HS-5 (cell line): ENCODE data around the gene PMEPA1.
"Not testable (repeated sequence)": the region's sequence is repeated elsewhere in the genome, so short reads cannot be mapped to it uniquely, and the experiment has no call there.

Source experiments
- DNase-seq: peaks from one replicate; pipeline ENCODE4 v3.0.0-alpha.2; 2012; ENCODE audit warnings: low read depth

PMEPA1 gene

DNA sequence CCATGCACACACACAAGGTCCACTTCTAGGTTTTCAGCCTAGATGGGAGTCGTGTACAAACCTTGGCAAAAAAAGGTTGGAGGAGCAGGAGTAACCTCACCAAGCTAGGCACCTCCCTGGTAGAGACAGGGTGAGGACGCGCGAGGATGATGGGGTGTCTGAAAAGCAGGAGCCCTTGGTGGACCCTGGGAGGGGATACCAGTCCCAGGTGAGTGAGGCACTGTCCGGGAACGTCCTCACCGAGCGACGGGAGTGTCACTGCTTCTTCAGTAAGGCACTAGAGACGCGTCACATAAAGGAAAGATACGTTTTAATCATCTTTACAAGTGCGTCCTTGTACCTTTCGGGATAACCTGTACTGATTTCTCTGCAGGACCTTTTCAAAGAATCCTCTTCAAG, 60.2 kb downstream of the PMEPA1 start:
- DNase-seq: no peak

DNA sequence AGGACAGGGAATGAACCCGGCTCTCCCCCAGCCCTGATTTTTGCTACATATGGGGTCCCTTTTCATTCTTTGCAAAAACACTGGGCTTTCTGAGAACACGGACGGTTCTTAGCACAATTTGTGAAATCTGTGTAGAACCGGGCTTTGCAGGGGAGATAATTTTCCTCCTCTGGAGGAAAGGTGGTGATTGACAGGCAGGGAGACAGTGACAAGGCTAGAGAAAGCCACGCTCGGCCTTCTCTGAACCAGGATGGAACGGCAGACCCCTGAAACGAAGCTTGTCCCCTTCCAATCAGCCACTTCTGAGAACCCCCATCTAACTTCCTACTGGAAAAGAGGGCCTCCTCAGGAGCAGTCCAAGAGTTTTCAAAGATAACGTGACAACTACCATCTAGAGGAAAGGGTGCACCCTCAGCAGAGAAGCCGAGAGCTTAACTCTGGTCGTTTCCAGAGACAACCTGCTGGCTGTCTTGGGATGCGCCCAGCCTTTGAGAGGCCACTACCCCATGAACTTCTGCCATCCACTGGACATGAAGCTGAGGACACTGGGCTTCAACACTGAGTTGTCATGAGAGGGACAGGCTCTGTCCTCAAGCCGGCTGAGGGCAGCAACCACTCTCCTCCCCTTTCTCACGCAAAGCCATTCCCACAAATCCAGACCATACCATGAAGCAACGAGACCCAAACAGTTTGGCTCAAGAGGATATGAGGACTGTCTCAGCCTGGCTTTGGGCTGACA, 60.8 kb downstream of the PMEPA1 start:
- no peak for DNase-seq

DNA sequence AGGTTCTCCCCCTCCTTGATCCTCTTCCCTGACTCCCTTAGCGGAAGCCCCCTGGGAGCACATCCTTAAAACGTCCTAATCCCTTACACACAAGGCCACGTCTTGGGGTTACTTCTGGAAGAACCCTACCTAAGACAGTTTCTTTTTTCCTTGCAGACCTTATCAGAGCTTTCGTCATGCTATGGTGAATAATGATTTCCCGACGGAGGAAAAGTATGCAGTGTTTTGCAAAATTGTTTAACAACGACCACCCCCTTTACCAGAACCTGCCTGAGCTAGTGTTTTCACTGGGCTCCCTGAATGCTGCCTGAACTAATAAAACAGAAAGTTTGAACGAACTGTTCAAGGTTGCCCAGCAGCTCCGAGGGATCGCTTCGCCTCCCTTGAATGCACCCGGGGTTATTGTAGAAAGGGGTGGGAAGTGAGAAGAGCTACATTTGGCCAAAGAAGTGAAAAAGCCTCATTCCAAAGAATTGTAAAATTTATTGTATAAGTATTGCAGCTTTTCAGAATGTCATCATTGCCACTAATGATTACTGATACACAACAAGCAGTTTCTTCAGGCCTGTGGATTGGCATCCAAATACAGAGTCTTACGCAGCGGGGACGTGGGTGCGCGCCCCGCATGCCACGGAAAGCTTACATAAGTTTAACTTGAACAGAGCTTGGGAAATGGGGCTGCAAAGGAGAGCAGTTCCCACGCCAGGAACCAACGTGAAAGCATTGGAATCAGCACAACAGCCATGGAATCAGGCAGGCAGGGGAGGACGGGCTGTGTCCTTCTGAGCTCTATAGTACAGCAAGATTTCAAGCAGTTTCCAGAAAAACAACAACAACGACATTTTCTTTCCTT, 61.7 kb downstream of the PMEPA1 start:
- no peak for DNase-seq

DNA sequence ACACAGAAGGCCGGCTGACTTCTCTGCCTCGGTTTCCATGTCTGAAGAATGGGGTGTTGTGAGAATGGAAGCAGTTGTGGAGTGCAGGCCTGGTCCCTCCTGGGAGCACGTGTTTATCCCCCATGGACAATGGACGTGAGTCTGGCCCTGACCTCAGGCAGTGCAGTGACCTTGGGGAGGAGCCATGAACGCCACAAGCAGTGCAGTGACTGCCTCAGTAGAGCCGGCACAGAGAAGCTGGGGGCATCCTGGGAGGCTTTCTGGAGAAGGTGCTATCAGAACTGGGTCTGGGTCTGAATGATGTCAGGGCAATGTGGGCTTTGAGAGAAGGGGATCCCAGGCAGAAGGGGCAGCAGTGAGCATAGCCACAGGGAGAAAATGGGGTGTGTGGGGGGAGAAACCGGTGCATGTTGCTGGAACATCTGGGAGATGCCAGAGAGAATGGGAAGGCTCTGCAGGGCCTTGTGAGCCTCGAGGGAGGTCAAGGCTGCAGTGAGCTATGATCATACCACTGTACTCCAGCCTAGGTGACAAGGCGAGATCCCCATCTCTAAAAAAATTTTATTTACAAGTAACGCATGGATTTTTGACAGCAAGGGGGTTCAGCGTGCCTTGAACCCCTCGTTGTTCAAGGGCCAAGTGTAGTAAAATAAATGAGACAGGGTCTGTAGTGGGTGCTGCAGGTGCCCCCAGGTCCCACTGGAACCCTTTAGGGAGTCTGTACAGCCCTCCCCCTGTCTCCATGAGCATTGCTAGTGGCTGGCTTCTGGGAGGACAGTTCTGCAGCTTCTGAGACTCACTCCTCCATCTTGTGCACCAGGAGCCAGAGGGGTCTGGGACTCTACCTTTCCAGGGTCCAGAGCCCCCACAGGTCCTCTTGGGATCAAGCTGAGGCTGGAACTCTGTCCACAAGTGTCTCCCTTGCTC, 62.5 kb downstream of the PMEPA1 start:
- no peak for DNase-seq

DNA sequence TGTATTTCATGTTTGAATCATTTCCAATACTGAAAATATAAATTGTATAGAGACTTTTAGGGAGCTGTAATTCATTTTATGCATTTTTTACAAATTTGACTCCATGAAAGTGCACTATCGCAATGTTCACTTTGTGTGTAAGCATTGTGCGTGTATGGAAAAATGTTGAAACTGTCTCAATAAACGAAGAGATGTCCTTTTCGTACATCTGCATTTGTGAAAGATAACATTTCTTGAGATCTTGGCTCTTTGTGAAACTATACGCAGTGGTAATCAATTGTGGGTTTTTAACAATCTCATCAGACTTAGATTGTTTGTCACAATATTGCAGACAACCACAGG, 70.9 kb downstream of the PMEPA1 start:
- no peak for DNase-seq

DNA sequence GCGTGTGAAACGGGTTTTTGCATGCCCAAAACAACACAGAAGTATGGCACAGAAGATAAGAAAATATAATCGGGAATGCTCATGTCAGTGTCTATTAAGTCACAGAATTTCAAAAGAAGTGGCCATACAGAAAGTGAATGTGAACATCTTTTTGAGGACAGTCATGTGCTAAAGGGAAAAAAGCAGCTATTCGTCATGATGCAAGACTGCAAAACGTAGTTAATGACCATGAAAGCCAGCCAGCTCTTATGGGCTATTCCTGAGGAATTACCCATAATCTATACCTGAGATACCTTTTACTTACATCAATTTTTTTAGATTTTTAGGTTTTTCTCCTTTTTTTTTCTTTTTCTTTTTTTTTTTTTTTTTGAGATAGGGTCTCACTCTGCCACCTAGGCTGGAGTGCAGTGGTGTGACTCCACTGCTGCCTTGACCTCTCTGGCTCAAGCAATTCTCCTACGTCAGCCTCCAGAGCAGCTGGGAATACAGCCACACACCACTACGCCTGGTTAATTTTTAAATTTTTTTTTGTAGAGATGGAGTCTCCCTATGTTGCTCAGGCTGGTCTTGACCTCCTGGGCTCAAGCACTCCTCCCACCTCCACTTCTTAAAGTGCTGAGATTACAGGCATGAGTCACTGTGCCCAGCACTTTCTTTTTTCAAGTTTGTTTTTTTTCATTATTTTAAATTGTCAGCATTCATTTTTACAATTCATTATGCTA, 71.5 kb downstream of the PMEPA1 start:
- DNase-seq: no peak

DNA sequence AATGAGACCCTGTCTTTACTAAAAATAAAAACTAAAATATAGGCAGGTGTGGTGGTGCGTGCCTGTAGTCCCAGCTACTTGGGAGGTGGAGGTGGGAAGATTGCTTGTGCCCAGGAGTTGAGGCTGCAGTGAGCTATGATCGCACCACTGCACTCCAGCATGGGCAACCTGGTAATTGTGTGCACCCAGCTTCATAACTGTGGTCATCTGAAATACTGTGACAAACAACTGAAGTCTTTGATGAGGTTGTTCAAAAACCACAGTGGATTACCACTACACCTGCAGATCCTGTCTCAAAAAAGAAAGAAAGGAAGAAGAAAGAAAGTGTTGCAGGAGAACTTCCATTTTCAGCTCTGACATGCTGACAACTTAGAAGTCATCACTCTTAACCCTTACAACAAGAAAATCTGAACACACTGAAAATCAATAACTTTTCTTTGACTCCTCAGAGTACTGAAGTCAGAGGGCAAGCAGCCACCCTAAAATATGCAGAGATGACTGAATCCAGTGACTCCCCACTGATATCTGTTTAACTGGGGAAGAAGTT, 75.8 kb downstream of the PMEPA1 start:
- DNase-seq: no peak

DNA sequence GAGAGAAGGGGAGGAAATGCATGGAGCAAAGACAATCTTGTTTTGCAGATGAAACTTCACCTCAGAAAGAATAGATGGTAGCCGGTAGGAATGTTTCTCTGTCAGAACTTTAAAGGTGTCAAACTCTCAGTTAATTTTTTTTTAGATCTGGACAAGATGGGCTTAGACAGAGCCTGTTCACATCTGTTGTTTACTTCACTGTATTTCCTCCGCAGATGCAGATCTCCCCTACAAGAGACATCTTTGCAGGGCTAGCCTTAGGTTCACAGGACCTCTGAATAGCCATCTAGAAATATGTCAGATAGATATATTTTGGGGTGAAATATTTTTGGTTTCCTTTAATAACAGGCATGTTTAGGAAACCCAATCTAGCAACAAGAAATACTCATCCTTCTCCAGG, 77.5 kb downstream of the PMEPA1 start:
- no peak for DNase-seq

DNA sequence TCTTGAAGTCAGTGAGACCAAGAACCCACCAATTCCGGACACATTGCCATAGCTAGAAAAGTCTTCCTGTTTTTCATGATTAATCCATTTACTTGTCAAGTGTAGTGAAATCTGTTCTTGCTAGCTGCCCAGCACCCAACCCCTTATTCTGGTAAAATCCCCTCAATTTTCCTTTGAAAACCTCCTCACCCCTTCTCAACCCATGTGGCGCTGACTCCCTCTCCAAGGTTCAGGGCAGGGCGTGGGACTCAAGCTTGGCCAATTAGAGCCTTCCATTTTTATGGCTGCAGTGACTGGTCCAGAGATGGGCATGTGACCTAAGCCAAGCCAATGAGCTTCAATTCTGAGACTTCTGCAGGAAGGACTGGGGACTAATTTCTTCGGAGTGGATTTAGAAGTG, 79.8 kb downstream of the PMEPA1 start:
- DNase-seq: no peak

DNA sequence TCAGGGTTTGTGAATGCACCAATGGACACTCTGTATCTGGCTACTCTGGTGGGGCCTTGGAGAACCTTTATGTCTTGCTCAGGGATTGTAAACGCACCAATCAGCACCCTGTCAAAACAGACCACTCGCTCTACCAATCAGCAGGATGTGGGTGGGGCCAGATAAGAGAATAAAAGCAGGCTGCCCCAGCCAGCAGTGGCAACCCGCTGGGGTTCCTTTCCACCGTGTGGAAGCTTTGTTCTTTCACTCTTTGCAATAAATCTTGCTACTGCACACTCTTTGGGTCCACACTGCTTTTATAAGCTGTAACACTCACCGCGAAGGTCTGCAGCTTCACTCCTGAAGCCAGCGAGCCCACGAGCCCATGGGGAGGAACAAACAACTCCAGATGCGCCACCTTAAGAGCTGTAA, 80.3 kb downstream of the PMEPA1 start:
- DNase-seq: not testable (repeated sequence)

DNA sequence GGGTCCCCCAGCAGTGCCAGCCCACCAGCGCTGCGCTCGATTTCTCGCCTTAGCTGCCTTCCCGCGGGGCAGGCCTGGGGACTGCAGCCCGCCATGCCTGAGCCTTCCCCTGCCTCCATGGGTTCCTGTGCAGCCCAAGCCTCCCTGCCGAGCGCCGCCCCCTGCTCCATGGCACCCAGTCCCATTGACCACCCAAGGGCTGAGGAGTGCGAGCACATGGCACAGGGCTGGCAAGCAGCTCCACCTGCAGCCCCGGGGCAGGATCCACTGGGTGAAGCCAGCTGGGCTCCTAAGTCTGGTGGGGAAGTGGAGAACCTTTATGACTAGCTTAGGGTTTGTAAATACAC, 80.9 kb downstream of the PMEPA1 start:
- not testable (repeated sequence) for DNase-seq

DNA sequence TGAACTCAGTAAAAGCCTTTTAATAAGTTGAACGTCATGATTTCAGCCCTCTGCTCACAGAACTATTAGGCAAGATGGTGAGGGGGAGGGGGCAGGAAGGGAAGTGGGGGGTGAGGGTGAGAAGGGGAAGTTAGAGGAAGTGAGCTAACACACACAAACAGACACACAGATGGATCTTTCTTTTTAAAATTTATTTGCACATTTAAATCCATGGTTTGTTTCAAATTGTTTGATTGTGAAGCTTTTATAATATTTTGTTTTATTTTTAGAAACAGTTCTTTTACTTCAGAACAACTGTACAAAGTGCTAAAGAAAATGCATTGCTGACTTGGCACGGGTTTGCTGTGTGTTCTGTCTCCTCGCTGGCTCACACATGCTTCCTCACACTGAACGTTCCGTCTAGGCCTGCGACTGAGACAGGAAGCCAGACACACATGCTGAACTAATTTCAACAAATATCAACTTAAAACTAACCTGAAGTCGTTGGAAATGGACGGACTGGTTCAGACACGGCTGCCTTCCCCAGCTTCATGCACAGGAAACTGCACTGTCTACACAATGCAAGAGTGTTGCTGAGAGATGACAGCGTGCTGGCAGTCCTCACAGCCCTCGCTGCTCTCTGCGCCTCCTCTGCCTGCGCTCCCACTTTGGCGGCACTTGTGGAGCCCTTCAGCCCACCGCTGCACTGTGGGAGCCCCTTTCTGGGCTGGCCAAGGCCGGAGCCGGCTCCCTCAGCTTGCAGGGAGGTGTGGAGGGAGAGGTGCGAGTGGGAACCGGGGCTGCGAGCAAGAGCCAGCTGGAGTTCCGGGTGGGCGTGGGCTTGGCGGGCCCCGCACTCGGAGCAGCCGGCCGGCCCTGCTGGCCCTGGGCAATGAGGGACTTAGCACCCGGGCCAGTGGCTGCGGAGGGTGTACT, 81.5 kb downstream of the PMEPA1 start:
- DNase-seq: no peak

DNA sequence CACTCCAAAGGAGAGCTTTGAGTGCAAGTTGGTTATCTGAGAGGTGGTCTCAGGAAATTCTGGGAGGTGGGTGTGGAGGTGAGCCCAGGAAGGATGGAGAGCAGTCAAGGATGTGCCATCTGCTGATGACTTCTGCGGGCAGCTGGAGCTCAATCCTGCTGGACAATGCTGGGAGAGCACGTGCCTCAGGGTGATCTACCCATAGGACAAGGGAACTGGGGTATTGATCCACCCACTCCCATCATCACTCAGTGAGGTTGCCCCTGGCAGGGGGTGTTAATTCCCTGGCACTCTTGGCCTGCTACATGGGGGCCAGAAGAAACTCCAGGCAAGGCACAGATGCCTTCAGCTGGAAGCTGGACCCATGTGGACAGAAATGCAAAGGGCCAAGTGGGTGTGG, 82.5 kb downstream of the PMEPA1 start:
- DNase-seq: no peak

DNA sequence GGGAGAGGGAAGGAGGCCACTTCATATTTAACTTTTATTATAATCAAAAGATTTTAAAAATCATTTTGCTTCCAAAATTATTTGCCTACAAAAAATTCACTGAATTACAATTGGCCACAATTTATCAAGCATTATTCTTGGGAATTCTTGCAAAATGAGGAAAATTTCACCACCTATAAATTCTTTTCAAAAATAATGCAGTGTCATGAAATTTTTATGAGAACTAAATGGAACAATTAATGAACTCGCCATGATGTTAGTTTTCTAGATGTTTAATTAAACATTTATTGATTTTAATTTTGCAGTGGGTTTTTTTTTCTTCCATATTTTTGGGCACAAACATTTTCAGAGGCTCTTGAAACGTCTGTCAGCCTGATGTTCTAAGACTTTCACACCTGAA, 83.8 kb downstream of the PMEPA1 start:
- no peak for DNase-seq

DNA sequence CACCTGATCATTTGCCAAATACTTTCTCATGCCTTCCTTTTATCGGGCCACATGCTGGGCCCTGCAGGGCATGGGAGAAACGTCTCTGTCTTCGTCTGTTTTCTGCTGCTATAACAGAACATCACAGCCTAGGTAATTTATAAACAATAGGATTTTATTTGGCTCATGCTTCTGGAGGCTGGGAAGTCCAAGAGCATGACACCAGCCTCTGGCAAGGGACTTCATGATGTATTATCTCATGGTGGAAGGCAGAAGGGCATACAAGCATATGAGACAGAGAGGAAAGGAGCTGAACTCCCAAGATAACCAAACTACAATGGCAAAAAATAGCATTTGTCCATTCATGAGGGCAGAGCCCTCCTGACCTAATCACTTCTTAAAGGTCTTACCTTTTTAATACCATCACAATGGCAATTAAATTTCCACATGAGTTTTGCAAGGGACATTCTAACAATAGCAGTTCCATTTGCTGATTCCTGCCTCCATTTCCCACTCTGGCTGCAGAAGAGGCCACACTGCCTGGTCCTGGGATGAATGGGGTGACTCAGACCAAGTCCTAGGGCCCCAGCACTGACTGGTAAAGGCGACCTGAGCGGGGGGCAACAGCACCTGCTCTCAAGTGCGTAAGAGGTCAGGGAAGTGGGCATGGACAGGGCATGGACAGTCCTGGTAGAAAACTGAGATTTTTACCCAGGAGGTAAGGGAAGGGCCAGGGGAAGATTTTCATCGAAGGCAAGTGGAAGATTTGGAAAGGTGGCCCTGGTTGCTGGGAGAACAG, 84.4 kb downstream of the PMEPA1 start:
- no peak for DNase-seq

DNA sequence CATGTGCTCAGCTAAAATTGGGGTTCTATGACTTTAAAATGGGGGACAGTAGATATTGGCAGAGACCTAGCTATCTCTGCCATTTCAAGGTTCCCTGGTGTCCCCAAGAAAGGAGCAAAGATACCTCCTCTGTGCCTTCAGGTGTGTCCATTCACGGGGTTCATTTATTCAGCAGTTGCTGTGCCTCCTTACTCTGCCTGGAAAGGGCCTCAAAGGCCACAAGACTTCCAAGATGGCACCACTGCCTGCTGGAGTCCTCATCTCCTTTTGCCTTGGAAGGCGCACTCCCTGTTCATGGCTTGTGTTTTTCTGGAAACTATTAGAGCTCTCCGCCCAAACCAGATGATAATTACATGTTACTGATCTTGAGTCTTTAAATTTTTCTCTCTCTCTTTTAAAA, 85.7 kb downstream of the PMEPA1 start:
- no peak for DNase-seq

DNA sequence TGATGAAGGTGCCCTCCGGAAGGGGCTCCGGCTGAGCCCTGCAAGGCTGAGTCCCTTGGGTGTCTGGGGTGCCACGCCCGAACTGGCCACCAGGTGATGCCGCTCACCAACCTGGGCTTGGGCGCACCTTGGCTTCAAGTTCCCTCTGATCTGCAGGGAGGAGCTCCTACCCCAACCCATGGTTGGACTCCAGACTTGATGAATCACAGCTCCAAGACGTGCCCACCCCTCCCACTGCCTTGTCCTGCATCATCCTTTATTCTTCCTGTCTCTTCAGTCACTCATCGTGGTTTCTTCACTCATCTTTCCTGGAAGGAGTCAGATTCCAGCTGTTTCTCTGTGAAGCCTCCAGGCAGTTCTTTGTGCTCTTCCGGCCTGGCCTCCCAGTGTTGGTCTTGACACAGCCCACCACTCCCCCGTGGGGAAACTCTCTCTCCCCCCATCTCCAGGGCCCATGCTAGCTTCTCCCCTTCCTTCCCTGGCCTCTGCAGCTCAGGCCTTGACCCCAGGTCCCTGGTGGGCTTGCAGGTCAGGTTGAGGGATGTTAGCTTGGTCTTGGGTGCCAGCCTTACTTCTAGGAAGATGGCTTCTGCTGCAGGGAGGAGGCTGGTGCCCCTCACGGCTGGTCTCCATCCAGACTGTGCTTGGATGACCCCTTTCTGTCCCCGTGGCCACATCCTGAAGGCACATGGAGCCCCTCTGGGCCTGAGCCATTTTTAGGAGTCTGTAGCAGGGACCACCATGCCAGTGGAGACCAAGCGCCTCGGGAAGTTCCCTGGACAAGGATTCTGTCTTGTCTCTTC, 87.0 kb downstream of the PMEPA1 start:
- peak; percentile 35 for DNase-seq

DNA sequence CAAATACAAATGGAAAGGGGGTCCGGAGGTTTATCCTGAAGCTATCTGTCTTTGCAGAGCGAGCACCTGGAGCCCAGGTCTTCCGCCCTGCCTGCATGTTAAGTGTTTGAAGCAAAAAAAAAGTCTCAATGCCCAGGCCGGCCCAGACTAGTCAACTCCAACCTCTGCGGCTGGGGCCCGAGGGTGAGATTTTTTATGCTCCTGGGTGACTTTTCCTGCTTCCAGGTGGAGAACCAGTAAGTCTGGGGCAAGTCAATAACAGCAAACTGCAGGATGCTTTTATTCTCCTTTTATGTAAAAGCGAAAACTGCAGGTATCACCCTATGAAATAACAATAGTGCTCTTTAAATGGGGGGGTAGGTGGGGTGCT, 87.6 kb downstream of the PMEPA1 start:
- DNase-seq: no peak
